ENCODE results near the gene EYS. TPM values are rescaled to one million over a fixed set of nuclear protein-coding genes. Genes with fewer than 3 reads are reported as not detected.

EYS gene
- total RNA-seq, 1 experiment from 2014 or later, result not detected

GRCh38 chr6:64489763-64490162 is 1217.3 kb downstream of the EYS start:
- CTCF ChIA-PET, result no interaction called here
- POLR2A ChIA-PET, result no interaction called here
- no peak overlapping the region for H2AFZ ChIP-seq (ENCODE audit: low read depth, low read length, poor library complexity, severe bottlenecking)
- H3K79me2 ChIP-seq (ENCODE audit: insufficient read depth, low read length), result no peaks in the 10 kb centered on the region
- peaks cover 8 to 9% of the 10 kb centered on the region in 2 experiments; a peak in 2 of 4 replicates for H3K9me3 ChIP-seq (ENCODE audit: control insufficient read depth in 1 of 2, insufficient read depth in 1 of 2, low read depth in 1 of 2, low read length in 2 of 2)
- BruUV-seq (replicated peaks), result no TSS peak
- intact Hi-C loops (cut with micrococcal nuclease), result no loop called here
- TF ChIP-seq TCF7L2 (IDR thresholded peaks at IDR 0.05; ENCODE audit: borderline replicate concordance, extremely low read depth, insufficient read depth, insufficient read length) (no peak), CBX3 (IDR thresholded peaks at IDR 0.05; ENCODE audit: low read depth) (no peak), ZNF274 (IDR thresholded peaks at IDR 0.05; ENCODE audit: low read depth, low read length) (no peak), SIN3A (IDR thresholded peaks at IDR 0.05; ENCODE audit: low read depth) (no peak), EZH2phosphoT487 (IDR thresholded peaks at IDR 0.05; ENCODE audit: borderline replicate concordance) (no peak), ZFX (IDR thresholded peaks at IDR 0.05) (no peak), ELF1 (IDR thresholded peaks at IDR 0.05; ENCODE audit: borderline replicate concordance, low read depth) (no peak)
- no peak for DNase-seq (ENCODE audit: low read depth, low spot score)
- no peaks in the 10 kb centered on the region for H4K20me1 ChIP-seq (ENCODE audit: insufficient read depth)
- no peak overlapping the region for H3K9ac ChIP-seq (ENCODE audit: low read length)
- H3K4me1 ChIP-seq (ENCODE audit: control insufficient read depth in 1 of 2, insufficient read depth in 2 of 2, low read length in 2 of 2), result no peaks in the 10 kb centered on the region
- H3K36me3 ChIP-seq (ENCODE audit: control insufficient read depth in 1 of 2, insufficient read depth in 2 of 2, low read length in 2 of 2), result no peaks in the 10 kb centered on the region
- no peaks in the 10 kb centered on the region for H3K27me3 ChIP-seq (ENCODE audit: insufficient read depth, low read length)
- RAD21 ChIA-PET (ENCODE audit: low non-redundant PET in 1 of 2, low total read pairs in 2 of 2, uncharacterized antibody in 2 of 2, unreplicated experiment in 2 of 2), result no interaction called here
- H3K9me2 ChIP-seq (ENCODE audit: insufficient read depth), result no peaks in the 10 kb centered on the region
- H3K27ac ChIP-seq (ENCODE audit: low read depth, low read length), result no peak overlapping the region
- no peak overlapping the region for H3K4me2 ChIP-seq (ENCODE audit: low read length)
- ATAC-seq, result no peak
- no peak overlapping the region for H3K4me3 ChIP-seq (replicated peaks in 1 of 2; ENCODE audit: low read depth in 1 of 2, low read length in 2 of 2)

GRCh38 chr6:64486578-64487351 is 1220.3 kb downstream of the EYS start:
- no peak overlapping the region for H2AFZ ChIP-seq (ENCODE audit: low read depth, low read length, poor library complexity, severe bottlenecking)
- ChIA-PET CTCF (no interaction called here), POLR2A (no interaction called here), RAD21 (ENCODE audit: low non-redundant PET in 1 of 2, low total read pairs in 2 of 2, uncharacterized antibody in 2 of 2, unreplicated experiment in 2 of 2) (no interaction called here)
- no TSS peak for BruUV-seq (replicated peaks)
- intact Hi-C loops (cut with micrococcal nuclease), result no loop called here
- no peaks in the 10 kb centered on the region for H3K27me3 ChIP-seq (ENCODE audit: insufficient read depth, low read length)
- no peak for DNase-seq (ENCODE audit: low read depth, low spot score)
- ATAC-seq, result no peak
- H4K20me1 ChIP-seq (ENCODE audit: insufficient read depth), result no peaks in the 10 kb centered on the region
- H3K9me2 ChIP-seq (ENCODE audit: insufficient read depth), result no peaks in the 10 kb centered on the region
- no peak overlapping the region for H3K9ac ChIP-seq (ENCODE audit: low read length)
- H3K9me3 ChIP-seq (ENCODE audit: control insufficient read depth in 1 of 2, insufficient read depth in 1 of 2, low read depth in 1 of 2, low read length in 2 of 2), result peaks cover 0 to 12% of the 10 kb centered on the region in 2 experiments; a peak in 1 of 4 replicates
- H3K4me2 ChIP-seq (ENCODE audit: low read length), result no peak overlapping the region
- no peaks in the 10 kb centered on the region for H3K36me3 ChIP-seq (ENCODE audit: control insufficient read depth in 1 of 2, insufficient read depth in 2 of 2, low read length in 2 of 2)
- H3K79me2 ChIP-seq (ENCODE audit: insufficient read depth, low read length), result no peaks in the 10 kb centered on the region
- H3K4me3 ChIP-seq (replicated peaks in 1 of 2; ENCODE audit: low read depth in 1 of 2, low read length in 2 of 2), result no peak overlapping the region
- H3K4me1 ChIP-seq (ENCODE audit: control insufficient read depth in 1 of 2, insufficient read depth in 2 of 2, low read length in 2 of 2), result no peaks in the 10 kb centered on the region
- no peak overlapping the region for H3K27ac ChIP-seq (ENCODE audit: low read depth, low read length)
- TF ChIP-seq SRF (IDR thresholded peaks at IDR 0.05; ENCODE audit: low read depth) (no peak), CEBPB (IDR thresholded peaks at IDR 0.05; ENCODE audit: low read depth) (no peak), CTCF (IDR thresholded peaks at IDR 0.05 in 2 of 3, conservative IDR thresholded peaks at IDR 0.05 in 1 of 3; ENCODE audit: borderline replicate concordance in 1 of 3, insufficient read depth in 1 of 3, low read depth in 2 of 3, low read length in 2 of 3) (no peak), ELF1 (IDR thresholded peaks at IDR 0.05; ENCODE audit: borderline replicate concordance, low read depth) (no peak), RAD21 (IDR thresholded peaks at IDR 0.05; ENCODE audit: low read depth) (no peak), SIN3A (IDR thresholded peaks at IDR 0.05; ENCODE audit: low read depth) (no peak), YY1 (IDR thresholded peaks at IDR 0.05; ENCODE audit: extremely low read depth, insufficient replicate concordance, low read depth, low read length) (no peak), MAX (IDR thresholded peaks at IDR 0.05) (no peak), EGR1 (IDR thresholded peaks at IDR 0.05; ENCODE audit: low read depth) (no peak), JUND (IDR thresholded peaks at IDR 0.05) (no peak), ZBTB33 (IDR thresholded peaks at IDR 0.05; ENCODE audit: extremely low read depth, insufficient replicate concordance, low read length) (no peak), SP1 (IDR thresholded peaks at IDR 0.05; ENCODE audit: low read depth) (no peak), FOSL1 (IDR thresholded peaks at IDR 0.05; ENCODE audit: low read depth) (no peak)
